Trophoblast cell (in vitro differentiated cells and primary cell): ENCODE data around the gene SAE1.

Experiments
- DNase-seq, 2 donors: peaks; one replicate each; pipeline ENCODE4 v3.0.0-alpha.2; 2016
- H2AFZ ChIP-seq: 2 replicates; pipeline ENCODE4 v1.6.1; 2013; ENCODE audit warnings: low read length, moderate library complexity, mild to moderate bottlenecking; ENCODE audit not compliant: insufficient read depth, poor library complexity
- H2AK5ac ChIP-seq: 2 replicates; pipeline ENCODE4 v1.6.1; 2013; ENCODE audit warnings: mild to moderate bottlenecking, low read length
- H2BK120ac ChIP-seq: 2 replicates; pipeline ENCODE4 v1.6.1; 2013; ENCODE audit warnings: low read length, mild to moderate bottlenecking, moderate library complexity; ENCODE audit not compliant: insufficient read depth, poor library complexity
- H2BK12ac ChIP-seq: 2 replicates; pipeline ENCODE4 v1.6.1; 2013; ENCODE audit warnings: mild to moderate bottlenecking, low read length, moderate library complexity
- H2BK5ac ChIP-seq: 2 replicates; pipeline ENCODE4 v1.6.1; 2013; ENCODE audit warnings: low read length, low read depth, moderate library complexity, mild to moderate bottlenecking; ENCODE audit not compliant: poor library complexity
- H3K14ac ChIP-seq: 2 replicates; pipeline ENCODE4 v1.6.1; 2013; ENCODE audit warnings: mild to moderate bottlenecking, low read length
- H3K18ac ChIP-seq: 2 replicates; pipeline ENCODE4 v1.6.1; 2013; ENCODE audit warnings: mild to moderate bottlenecking, low read length
- H3K23ac ChIP-seq: 2 replicates; pipeline ENCODE4 v1.6.1; 2013; ENCODE audit warnings: low read length
- H3K27ac ChIP-seq: 2 replicates; pipeline ENCODE4 v1.5.1; 2013; ENCODE audit warnings: low read depth, mild to moderate bottlenecking, inconsistent platforms, low read length, moderate library complexity
- H3K27me3 ChIP-seq: 2 replicates; pipeline ENCODE4 v1.6.1; 2013; ENCODE audit warnings: inconsistent platforms, mild to moderate bottlenecking, low read length, moderate library complexity; ENCODE audit not compliant: insufficient read depth
- H3K36me3 ChIP-seq, 2 experiments: 1 replicate in 1 of 2; 2 replicates in 1 of 2; pipeline ENCODE4 v1.6.1; 2013; ENCODE audit warnings: low read length in 2 of 2, mild to moderate bottlenecking in 2 of 2, moderate library complexity in 1 of 2; ENCODE audit not compliant: insufficient read depth in 2 of 2, control insufficient read depth in 1 of 2
- H3K4ac ChIP-seq: 2 replicates; pipeline ENCODE4 v1.6.1; 2013; ENCODE audit warnings: low read depth, mild to moderate bottlenecking, low read length, moderate library complexity
- H3K4me1 ChIP-seq, 2 experiments: 1 replicate in 1 of 2; 2 replicates in 1 of 2; pipeline ENCODE4 v1.6.1; 2013; ENCODE audit warnings: low read length in 2 of 2, mild to moderate bottlenecking in 2 of 2, moderate library complexity in 1 of 2; ENCODE audit not compliant: insufficient read depth in 2 of 2, control insufficient read depth in 1 of 2
- H3K4me2 ChIP-seq: 2 replicates; pipeline ENCODE4 v1.6.1; 2013; ENCODE audit warnings: inconsistent platforms, mild to moderate bottlenecking, low read length, moderate library complexity
- H3K4me3 ChIP-seq: 2 replicates; pipeline ENCODE4 v1.5.1; 2013; ENCODE audit warnings: mild to moderate bottlenecking, low read depth, low read length, inconsistent platforms
- H3K79me1 ChIP-seq: one replicate; pipeline ENCODE4 v1.6.1; 2013; ENCODE audit warnings: low read length
- H3K79me2 ChIP-seq: 2 replicates; pipeline ENCODE4 v1.6.1; 2013; ENCODE audit warnings: low read length, mild to moderate bottlenecking; ENCODE audit not compliant: control insufficient read depth, insufficient read depth, poor library complexity
- H3K9ac ChIP-seq: 2 replicates; pipeline ENCODE4 v1.6.1; 2013; ENCODE audit warnings: mild to moderate bottlenecking, low read length
- H3K9me3 ChIP-seq: 2 replicates; pipeline ENCODE4 v1.6.1; 2013; ENCODE audit warnings: low read depth, mild to moderate bottlenecking, control low read depth, inconsistent platforms, low read length; ENCODE audit not compliant: insufficient read depth
- H4K12ac ChIP-seq: 2 replicates; pipeline ENCODE4 v1.6.1; 2013; ENCODE audit warnings: low read depth, mild to moderate bottlenecking, low read length, moderate library complexity
- H4K8ac ChIP-seq: 2 replicates; pipeline ENCODE4 v1.6.1; 2013; ENCODE audit warnings: low read depth, mild to moderate bottlenecking, low read length, moderate library complexity
- H4K91ac ChIP-seq: one replicate; pipeline ENCODE4 v1.6.1; 2013; ENCODE audit warnings: low read depth, mild to moderate bottlenecking, low read length, moderate library complexity
- WGBS: extraction: QIAGEN DNeasy Blood & Tissue Kit; methylation state at CpG from one replicate; pipeline ENCODE4 v1.1.7; 2013; ENCODE audit warnings: missing lambda C conversion rate; ENCODE audit not compliant: insufficient read length, insufficient coverage; ENCODE audit errors: extremely low coverage; 5-methylcytosine and 5-hydroxymethylcytosine counted together

SAE1 gene

DNA sequence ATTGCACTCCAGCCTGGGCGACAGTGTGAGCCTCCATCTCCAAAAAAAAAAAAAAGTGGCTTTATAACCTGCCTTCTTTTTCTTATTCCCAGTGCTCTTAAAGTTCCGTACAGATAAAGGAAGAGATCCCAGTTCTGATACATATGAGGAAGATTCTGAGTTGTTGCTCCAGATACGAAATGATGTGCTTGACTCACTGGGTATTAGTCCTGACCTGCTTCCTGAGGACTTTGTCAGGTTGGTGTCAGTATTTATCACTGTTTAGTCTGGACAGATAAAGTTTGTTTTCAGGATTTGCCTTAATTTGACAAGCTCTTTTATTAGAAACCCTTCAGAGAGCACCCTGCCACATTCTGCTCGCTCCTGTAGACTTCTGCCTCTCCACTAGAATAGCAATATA lies 66.5 kb downstream of the SAE1 start:
- H3K18ac ChIP-seq = no peak overlapping the region
- H2BK5ac ChIP-seq = no peak overlapping the region
- no peak overlapping the region for H2AK5ac ChIP-seq
- no peak overlapping the region for H3K4ac ChIP-seq
- no peaks in the 10 kb centered on the region for H3K9me3 ChIP-seq
- H2BK120ac ChIP-seq = no peak overlapping the region
- no peak overlapping the region for H3K9ac ChIP-seq
- H3K4me1 ChIP-seq = no peaks in the 10 kb centered on the region
- DNase-seq = no peak
- no peak overlapping the region for H4K8ac ChIP-seq
- H3K27me3 ChIP-seq = no peaks in the 10 kb centered on the region
- no peak overlapping the region for H4K91ac ChIP-seq
- no CpG with 5 or more reads among the region's 4 CpGs for WGBS
- no peak overlapping the region for H2AFZ ChIP-seq
- H3K36me3 ChIP-seq = peaks cover 28 to 35% of the 10 kb centered on the region in 2 experiments
- no peak overlapping the region for H4K12ac ChIP-seq
- H3K27ac ChIP-seq = no peak overlapping the region
- no peak overlapping the region for H3K4me3 ChIP-seq
- H3K79me2 ChIP-seq = no peaks in the 10 kb centered on the region
- no peak overlapping the region for H2BK12ac ChIP-seq
- H3K23ac ChIP-seq = no peak overlapping the region
- H3K4me2 ChIP-seq = no peak overlapping the region
- no peak overlapping the region for H3K14ac ChIP-seq
- H3K79me1 ChIP-seq = no peaks in the 10 kb centered on the region

DNA sequence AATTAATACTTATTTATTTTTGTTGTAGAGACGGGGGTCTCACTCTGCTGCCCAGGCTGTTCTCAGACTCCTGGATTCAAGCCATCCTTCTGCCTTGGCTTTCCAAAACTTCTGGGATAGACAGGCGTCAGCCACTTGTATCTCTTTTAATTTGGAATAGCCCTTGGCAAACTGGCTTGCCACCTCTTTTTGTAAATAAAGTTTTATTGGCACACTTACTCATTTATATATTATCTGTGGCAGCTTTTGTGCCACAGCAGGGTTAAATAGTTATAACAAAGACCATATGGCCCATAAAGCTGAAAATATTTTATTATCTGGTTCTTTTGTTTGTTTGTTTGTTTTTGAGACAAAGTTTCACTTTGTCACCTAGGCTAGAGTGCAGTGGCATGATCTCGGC lies 69.9 kb downstream of the SAE1 start:
- Histone ChIP-seq H4K12ac (no peak overlapping the region), H2AFZ (no peak overlapping the region), H3K4me1 (no peaks in the 10 kb centered on the region), H3K4me2 (no peak overlapping the region), H3K79me2 (no peaks in the 10 kb centered on the region), H2BK120ac (no peak overlapping the region), H2BK12ac (no peak overlapping the region), H3K4me3 (no peak overlapping the region), H2AK5ac (no peak overlapping the region), H3K79me1 (no peaks in the 10 kb centered on the region), H2BK5ac (no peak overlapping the region), H4K8ac (no peak overlapping the region), H3K14ac (no peak overlapping the region), H3K36me3 (peaks cover 33 to 49% of the 10 kb centered on the region in 2 experiments), H3K4ac (no peak overlapping the region), H3K9ac (no peak overlapping the region), H3K18ac (no peak overlapping the region), H3K27me3 (no peaks in the 10 kb centered on the region), H3K27ac (no peak overlapping the region), H4K91ac (no peak overlapping the region), H3K9me3 (no peaks in the 10 kb centered on the region), H3K23ac (no peak overlapping the region)
- WGBS = no CpG with 5 or more reads among the region's 3 CpGs
- no peak for DNase-seq

DNA sequence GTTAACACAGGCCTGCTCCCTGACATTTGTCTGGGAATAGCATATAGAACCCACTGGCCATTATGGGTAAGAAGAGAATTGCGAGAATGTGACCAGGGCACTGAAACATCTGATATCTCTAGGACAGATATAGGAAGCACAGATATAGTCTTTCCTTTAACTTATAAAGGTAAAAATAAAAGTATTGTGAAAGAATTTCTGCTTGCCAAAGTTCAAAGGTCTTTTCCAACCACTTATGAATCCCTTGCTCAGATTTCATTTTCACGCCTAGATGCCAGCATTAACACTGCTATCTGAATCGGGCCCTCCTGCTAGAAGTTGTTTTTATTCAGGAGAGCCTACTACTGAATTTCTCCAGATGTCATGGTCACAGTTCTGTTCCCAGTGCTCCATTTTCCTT lies 72.6 kb downstream of the SAE1 start:
- no peaks in the 10 kb centered on the region for H3K27me3 ChIP-seq
- no peak overlapping the region for H3K14ac ChIP-seq
- no peak overlapping the region for H4K8ac ChIP-seq
- no peaks in the 10 kb centered on the region for H3K9me3 ChIP-seq
- H3K79me2 ChIP-seq = no peaks in the 10 kb centered on the region
- no peak overlapping the region for H3K4ac ChIP-seq
- WGBS = no CpG with 5 or more reads among the region's 3 CpGs
- H3K4me2 ChIP-seq = no peak overlapping the region
- no peak overlapping the region for H2BK12ac ChIP-seq
- no peak overlapping the region for H2AK5ac ChIP-seq
- H3K4me3 ChIP-seq = no peak overlapping the region
- H4K91ac ChIP-seq = no peak overlapping the region
- H2BK120ac ChIP-seq = no peak overlapping the region
- no peak for DNase-seq
- H3K79me1 ChIP-seq = no peaks in the 10 kb centered on the region
- no peak overlapping the region for H4K12ac ChIP-seq
- no peak overlapping the region for H3K23ac ChIP-seq
- H2BK5ac ChIP-seq = no peak overlapping the region
- H3K9ac ChIP-seq = no peak overlapping the region
- H3K36me3 ChIP-seq = peaks cover 41 to 64% of the 10 kb centered on the region in 2 experiments
- H3K4me1 ChIP-seq = no peaks in the 10 kb centered on the region
- H3K27ac ChIP-seq = no peak overlapping the region
- no peak overlapping the region for H2AFZ ChIP-seq
- no peak overlapping the region for H3K18ac ChIP-seq

DNA sequence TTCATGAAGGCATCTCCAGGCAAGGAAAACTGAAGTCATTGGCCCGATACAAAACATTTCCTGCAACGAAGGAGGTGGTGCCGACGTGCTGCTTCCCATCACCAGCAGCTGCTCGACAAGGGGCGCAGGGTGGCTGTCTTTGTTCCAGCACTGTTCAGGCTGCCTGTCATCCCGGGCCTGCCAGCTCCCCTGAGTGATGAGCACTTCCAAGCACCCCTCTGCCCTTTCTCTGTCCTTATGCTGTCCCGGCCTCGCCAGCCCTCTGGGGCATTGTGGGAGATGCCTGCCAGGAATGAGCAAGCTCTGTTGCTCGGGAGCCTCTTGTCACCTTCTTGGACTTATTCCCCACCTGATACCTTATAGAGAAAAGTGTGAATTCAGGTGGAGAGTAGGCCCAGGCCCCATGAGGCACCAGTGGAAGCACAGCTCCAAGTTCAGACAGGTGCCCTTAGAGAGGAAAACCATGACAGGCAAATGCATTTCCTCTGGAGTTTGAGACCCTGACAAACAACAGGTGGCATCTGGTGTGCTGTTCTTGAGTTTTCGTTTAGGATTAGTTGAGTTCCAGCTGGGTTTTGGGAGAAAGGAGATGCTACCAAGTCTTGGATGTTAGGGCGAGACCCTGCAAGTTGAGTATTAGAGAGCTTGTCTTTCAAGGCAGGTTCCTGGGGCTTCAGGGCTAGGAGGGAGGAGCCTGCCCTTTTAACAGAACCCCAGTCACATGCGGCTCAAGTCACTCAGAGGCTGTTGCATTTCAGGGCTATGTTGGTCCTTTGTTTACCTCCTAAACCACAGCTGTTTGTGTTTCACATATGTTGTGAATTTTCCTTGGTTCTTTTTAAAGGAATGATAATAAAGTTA lies 78.9 kb downstream of the SAE1 start:
- Histone ChIP-seq H3K36me3 (peaks cover 44 to 63% of the 10 kb centered on the region in 2 experiments), H4K12ac (no peak overlapping the region), H3K4me3 (no peak overlapping the region), H3K4me2 (no peak overlapping the region), H4K91ac (no peak overlapping the region), H3K79me1 (no peaks in the 10 kb centered on the region), H2AK5ac (no peak overlapping the region), H2BK120ac (no peak overlapping the region), H3K14ac (no peak overlapping the region), H2BK5ac (no peak overlapping the region), H3K79me2 (no peaks in the 10 kb centered on the region), H3K4ac (no peak overlapping the region), H3K27me3 (no peaks in the 10 kb centered on the region), H3K27ac (no peak overlapping the region), H2AFZ (no peak overlapping the region), H3K9ac (no peak overlapping the region), H3K18ac (no peak overlapping the region), H3K23ac (no peak overlapping the region), H4K8ac (no peak overlapping the region), H3K4me1 (no peaks in the 10 kb centered on the region), H3K9me3 (no peaks in the 10 kb centered on the region), H2BK12ac (no peak overlapping the region)
- WGBS = no CpG with 5 or more reads among the region's 13 CpGs
- DNase-seq = no peak
